GM12865 (cell line): ENCODE data around the gene SPRN.
"Not testable (repeated sequence)": the region's sequence is repeated elsewhere in the genome, so short reads cannot be mapped to it uniquely, and the experiment has no call there.

ENCODE experiments used
- DNase-seq: peaks from one replicate; pipeline ENCODE4 v3.0.0; 2010; ENCODE audit warnings: low read depth
- H3K4me3 ChIP-seq: 2 replicates; pipeline ENCODE4 v1.5.1; 2011; ENCODE audit warnings: mild to moderate bottlenecking, low read depth, low read length, control low read depth
- CTCF ChIP-seq: IDR thresholded peaks from 2 replicates; pipeline ENCODE4 v1.5.1; 2011; ENCODE audit warnings: low read length, control low read depth, low read depth, inconsistent platforms; ENCODE audit not compliant: insufficient read depth; ENCODE audit errors: missing control alignments

SPRN gene

GRCh38 chr10:133418289-133418993, 6.0 kb downstream of the SPRN start:
- no peak for DNase-seq
- no peak for TF ChIP-seq CTCF
- H3K4me3 ChIP-seq: no peak overlapping the region

- H3K4me3 ChIP-seq: no peak overlapping the region
- no peak for TF ChIP-seq CTCF
- DNase-seq: no peak
Observed at GRCh38 chr10:133415752-133416151, 8.7 kb downstream of the SPRN start.

- DNase-seq, H3K4me3 ChIP-seq: not testable (repeated sequence)
Observed at GRCh38 chr10:133414401-133414800, 10.0 kb downstream of the SPRN start.

GRCh38 chr10:133412381-133412711, 12.1 kb downstream of the SPRN start:
- no peak for TF ChIP-seq CTCF
- no peak for DNase-seq
- H3K4me3 ChIP-seq: no peak overlapping the region

GRCh38 chr10:133411523-133412380, 12.7 kb downstream of the SPRN start:
- DNase-seq: no peak
- H3K4me3 ChIP-seq: no peak overlapping the region
- no peak for TF ChIP-seq CTCF

GRCh38 chr10:133405844-133406527, 18.4 kb downstream of the SPRN start:
- peak; percentile 50 for DNase-seq
- no peak for TF ChIP-seq CTCF
- H3K4me3 ChIP-seq: peak overlapping the region; percentile 14; the same call in 1 of the 2 replicates

GRCh38 chr10:133405272-133405671, 19.2 kb downstream of the SPRN start:
- no peak for TF ChIP-seq CTCF
- no peak for DNase-seq
- H3K4me3 ChIP-seq: no peak overlapping the region
